HepG2 (cell line): Measurements from ENCODE around the gene BICDL1. TPM values are rescaled to one million over a fixed set of nuclear protein-coding genes. Genes with fewer than 3 reads are reported as not detected.
A peak's percentile ranks its signal among the peaks of the same experiment; 100 is the strongest.

Experiments used
- ADNP ChIP-seq: sonication (generic); formaldehyde crosslinking; IDR thresholded peaks from 2 replicates; pipeline ENCODE4 v1.4.0; 2020; ENCODE audit warnings: missing genetic modification reagents
- BORCS8-MEF2B ChIP-seq: sonication (generic); formaldehyde crosslinking; IDR thresholded peaks from 2 replicates; pipeline ENCODE4 v1.8.0; 2022; ENCODE audit warnings: mild to moderate bottlenecking, missing genetic modification reagents
- CCDC6 ChIP-seq: sonication (generic); formaldehyde crosslinking; IDR thresholded peaks from 2 replicates; pipeline ENCODE4 v1.8.1; 2022; ENCODE audit warnings: mild to moderate bottlenecking, missing genetic modification reagents, moderate library complexity
- HMG20A ChIP-seq: IDR thresholded peaks from 2 replicates; pipeline ENCODE4 v1.6.1; 2016; ENCODE audit warnings: borderline replicate concordance
- MEIS2 ChIP-seq: sonication (generic); formaldehyde crosslinking; IDR thresholded peaks from 2 replicates; pipeline ENCODE4 v1.9.0; 2021; ENCODE audit warnings: mild to moderate bottlenecking, missing genetic modification reagents
- NONO ChIP-seq, 2 experiments: fragments of 450-650 bp in 1 of 2; sonication (generic) in 1 of 2; formaldehyde crosslinking in 1 of 2; IDR thresholded peaks in 1 of 2; conservative IDR thresholded peaks in 1 of 2; 2 replicates each; pipeline versions ENCODE4 v1.6.1 to v1.8.0; 2017 to 2022; ENCODE audit warnings: mild to moderate bottlenecking in 1 of 2, missing genetic modification reagents in 1 of 2, moderate library complexity in 1 of 2
- NR3C1 ChIP-seq: sonication (generic); formaldehyde crosslinking; IDR thresholded peaks from 2 replicates; pipeline ENCODE4 v1.4.0; 2020; ENCODE audit warnings: missing genetic modification reagents
- SKI ChIP-seq: fragments of 450-650 bp; IDR thresholded peaks from one replicate; pipeline ENCODE4 v1.6.1; 2018; ENCODE audit warnings: mild to moderate bottlenecking; ENCODE audit not compliant: partially characterized antibody
- ZNF441 ChIP-seq: sonication (generic); formaldehyde crosslinking; IDR thresholded peaks from 2 replicates; pipeline ENCODE4 v1.7.0; 2021; ENCODE audit warnings: missing genetic modification reagents, borderline replicate concordance
- ZNF530 ChIP-seq: sonication (generic); formaldehyde crosslinking; IDR thresholded peaks from 2 replicates; pipeline ENCODE4 v1.5.0; 2020; ENCODE audit warnings: low read depth, mild to moderate bottlenecking, missing genetic modification reagents
- ZNF773 ChIP-seq: sonication (generic); formaldehyde crosslinking; IDR thresholded peaks from 2 replicates; pipeline ENCODE4 v1.4.0; 2020; ENCODE audit warnings: missing genetic modification reagents, borderline replicate concordance
- polyA plus RNA-seq, 8 experiments: library from polyadenylated mRNA; depleted of rRNA in 3 of 8; stranded (reverse) in 7 of 8; unstranded in 1 of 8; fragments of >200 nt; fragmentation: Illumina TruSeq in 4 of 8; extraction: Trizol in 4 of 8; gene quantifications; 2 replicates each; pipeline versions ENCODE4 v1.2.1 to v1.2.3, GENCODE V29; 2011 to 2016; ENCODE audit warnings: low read depth in 4 of 8, missing spikeins in 1 of 8, mixed read lengths in 1 of 8; ENCODE audit not compliant: insufficient read depth in 1 of 8
- total RNA-seq, 5 experiments: library from RNA; depleted of rRNA; stranded (reverse); fragments of >200 nt; fragmentation: Illumina TruSeq; extraction: Trizol; gene quantifications; 2 replicates each; pipeline ENCODE4 v1.2.3, GENCODE V29; 2016; ENCODE audit warnings: low read depth in 1 of 5
- TF ChIP-seq, protein P1 (sequence below): sonication (generic); formaldehyde crosslinking; IDR thresholded peaks from 2 replicates; pipeline ENCODE4 v1.5.1; 2020; ENCODE audit warnings: missing genetic modification reagents, mild to moderate bottlenecking, borderline replicate concordance
- TF ChIP-seq, protein P2 (sequence below): sonication (generic); formaldehyde crosslinking; IDR thresholded peaks from 2 replicates; pipeline ENCODE4 v1.4.0; 2020; ENCODE audit warnings: missing genetic modification reagents, mild to moderate bottlenecking, borderline replicate concordance
- TF ChIP-seq, protein P3 (sequence below): sonication (generic); formaldehyde crosslinking; IDR thresholded peaks from 2 replicates; pipeline ENCODE4 v1.5.1; 2020; ENCODE audit warnings: mild to moderate bottlenecking, missing genetic modification reagents
- TF ChIP-seq, protein P4 (sequence below): sonication (generic); formaldehyde crosslinking; IDR thresholded peaks from 2 replicates; pipeline ENCODE4 v1.8.0; 2022; ENCODE audit warnings: mild to moderate bottlenecking, missing genetic modification reagents

BICDL1 gene
- total and polyA plus RNA-seq, 2 of the 13 experiments (the other 11 are each of a cell fraction or from before 2014, with no cell fraction given): 3.6 to 9.7 TPM

DNA sequence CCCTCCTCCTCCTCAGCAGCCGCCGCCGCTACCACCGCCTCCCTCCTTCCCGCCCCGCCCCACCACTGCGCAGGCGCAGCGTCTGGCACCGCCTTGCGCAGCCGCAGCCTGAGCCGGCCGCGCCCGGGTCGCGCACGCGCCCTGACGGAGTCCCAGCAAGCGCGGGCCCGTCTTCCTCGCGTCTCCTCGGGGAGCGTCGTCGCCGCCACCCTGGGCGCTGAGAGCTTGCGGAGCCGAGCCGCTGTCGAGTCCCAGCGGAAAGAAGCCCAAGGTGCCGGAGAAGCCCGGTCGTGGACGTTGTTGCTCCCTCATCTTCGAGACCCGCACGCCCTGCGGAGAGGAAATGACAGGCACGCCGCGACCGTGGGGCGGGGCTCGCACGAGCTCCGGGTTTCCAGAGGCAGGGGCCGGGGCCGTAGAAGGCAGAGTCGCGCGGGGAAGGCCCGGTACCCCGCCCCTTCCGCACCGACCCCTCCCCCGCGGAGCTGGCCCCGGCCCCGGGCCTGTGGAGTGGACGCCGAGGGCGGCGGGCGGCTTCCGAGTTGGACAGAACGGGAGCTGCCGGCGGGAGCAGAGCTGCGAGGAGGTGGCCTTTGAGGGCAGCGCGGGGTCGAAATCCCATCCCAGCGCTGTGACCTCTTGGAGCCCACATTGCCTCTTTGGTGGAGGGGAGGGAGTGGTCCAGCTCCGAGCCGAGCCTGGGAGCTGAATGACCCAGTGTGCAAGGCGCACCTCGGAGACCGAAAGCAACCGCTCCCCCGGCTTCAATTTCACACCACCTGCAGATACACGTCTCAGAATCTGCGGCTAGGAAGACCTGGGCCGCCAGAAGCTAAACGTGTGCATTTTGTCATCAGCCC, 128.0 kb downstream of the BICDL1 start (continued):
- TF ChIP-seq, protein P1, sequence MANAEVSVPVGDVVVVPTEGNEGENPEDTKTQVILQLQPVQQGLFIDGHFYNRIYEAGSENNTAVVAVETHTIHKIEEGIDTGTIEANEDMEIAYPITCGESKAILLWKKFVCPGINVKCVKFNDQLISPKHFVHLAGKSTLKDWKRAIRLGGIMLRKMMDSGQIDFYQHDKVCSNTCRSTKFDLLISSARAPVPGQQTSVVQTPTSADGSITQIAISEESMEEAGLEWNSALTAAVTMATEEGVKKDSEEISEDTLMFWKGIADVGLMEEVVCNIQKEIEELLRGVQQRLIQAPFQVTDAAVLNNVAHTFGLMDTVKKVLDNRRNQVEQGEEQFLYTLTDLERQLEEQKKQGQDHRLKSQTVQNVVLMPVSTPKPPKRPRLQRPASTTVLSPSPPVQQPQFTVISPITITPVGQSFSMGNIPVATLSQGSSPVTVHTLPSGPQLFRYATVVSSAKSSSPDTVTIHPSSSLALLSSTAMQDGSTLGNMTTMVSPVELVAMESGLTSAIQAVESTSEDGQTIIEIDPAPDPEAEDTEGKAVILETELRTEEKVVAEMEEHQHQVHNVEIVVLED (CRISPR knock-in tag): peak; percentile 64; the same call in 1 of the 2 replicates
- peak; percentile 95 for TF ChIP-seq BORCS8-MEF2B (CRISPR knock-in tag)
- TF ChIP-seq NR3C1 (CRISPR knock-in tag): no peak
- TF ChIP-seq NONO (IDR thresholded peaks at IDR 0.05): no peak
- peak; percentile 78 for TF ChIP-seq NONO (CRISPR knock-in tag; conservative IDR thresholded peaks at IDR 0.05)
- peak; percentile 54; the same call in 1 of the 2 replicates for TF ChIP-seq ZNF441 (CRISPR knock-in tag)
- TF ChIP-seq ADNP (CRISPR knock-in tag): no peak
- TF ChIP-seq ZNF530: 0 out of 2 replicates have a peak, but pooled peaks have one; percentile 54
- TF ChIP-seq, protein P2, sequence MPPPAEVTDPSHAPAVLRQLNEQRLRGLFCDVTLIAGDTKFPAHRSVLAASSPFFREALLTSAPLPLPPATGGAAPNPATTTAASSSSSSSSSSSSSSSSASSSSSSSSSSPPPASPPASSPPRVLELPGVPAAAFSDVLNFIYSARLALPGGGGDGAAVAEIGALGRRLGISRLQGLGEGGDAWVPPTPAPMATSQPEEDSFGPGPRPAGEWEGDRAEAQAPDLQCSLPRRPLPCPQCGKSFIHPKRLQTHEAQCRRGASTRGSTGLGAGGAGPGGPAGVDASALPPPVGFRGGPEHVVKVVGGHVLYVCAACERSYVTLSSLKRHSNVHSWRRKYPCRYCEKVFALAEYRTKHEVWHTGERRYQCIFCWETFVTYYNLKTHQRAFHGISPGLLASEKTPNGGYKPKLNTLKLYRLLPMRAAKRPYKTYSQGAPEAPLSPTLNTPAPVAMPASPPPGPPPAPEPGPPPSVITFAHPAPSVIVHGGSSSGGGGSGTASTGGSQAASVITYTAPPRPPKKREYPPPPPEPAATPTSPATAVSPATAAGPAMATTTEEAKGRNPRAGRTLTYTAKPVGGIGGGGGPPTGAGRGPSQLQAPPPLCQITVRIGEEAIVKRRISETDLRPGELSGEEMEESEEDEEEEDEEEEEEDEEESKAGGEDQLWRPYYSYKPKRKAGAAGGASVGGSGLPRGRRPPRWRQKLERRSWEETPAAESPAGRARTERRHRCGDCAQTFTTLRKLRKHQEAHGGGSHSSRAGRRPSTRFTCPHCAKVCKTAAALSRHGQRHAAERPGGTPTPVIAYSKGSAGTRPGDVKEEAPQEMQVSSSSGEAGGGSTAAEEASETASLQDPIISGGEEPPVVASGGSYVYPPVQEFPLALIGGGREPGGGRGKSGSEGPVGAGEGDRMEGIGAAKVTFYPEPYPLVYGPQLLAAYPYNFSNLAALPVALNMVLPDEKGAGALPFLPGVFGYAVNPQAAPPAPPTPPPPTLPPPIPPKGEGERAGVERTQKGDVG (CRISPR knock-in tag): no peak
- TF ChIP-seq, protein P3, sequence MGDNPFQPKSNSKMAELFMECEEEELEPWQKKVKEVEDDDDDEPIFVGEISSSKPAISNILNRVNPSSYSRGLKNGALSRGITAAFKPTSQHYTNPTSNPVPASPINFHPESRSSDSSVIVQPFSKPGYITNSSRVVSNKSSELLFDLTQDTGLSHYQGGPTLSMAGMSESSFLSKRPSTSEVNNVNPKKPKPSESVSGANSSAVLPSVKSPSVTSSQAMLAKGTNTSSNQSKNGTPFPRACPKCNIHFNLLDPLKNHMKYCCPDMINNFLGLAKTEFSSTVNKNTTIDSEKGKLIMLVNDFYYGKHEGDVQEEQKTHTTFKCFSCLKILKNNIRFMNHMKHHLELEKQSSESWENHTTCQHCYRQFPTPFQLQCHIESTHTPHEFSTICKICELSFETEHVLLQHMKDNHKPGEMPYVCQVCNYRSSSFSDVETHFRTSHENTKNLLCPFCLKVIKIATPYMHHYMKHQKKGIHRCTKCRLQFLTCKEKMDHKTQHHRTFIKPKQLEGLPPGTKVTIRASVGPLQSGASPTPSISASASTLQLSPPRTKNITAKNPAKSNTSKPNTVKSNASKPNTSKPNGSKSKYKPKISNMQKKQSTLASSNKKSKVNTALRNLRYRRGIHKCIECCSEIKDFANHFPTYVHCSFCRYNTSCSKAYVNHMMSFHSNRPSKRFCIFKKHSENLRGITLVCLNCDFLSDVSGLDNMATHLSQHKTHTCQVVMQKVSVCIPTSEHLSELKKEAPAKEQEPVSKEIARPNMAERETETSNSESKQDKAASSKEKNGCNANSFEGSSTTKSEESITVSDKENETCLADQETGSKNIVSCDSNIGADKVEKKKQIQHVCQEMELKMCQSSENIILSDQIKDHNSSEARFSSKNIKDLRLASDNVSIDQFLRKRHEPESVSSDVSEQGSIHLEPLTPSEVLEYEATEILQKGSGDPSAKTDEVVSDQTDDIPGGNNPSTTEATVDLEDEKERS (CRISPR knock-in tag): peak; percentile 68; the same call in 1 of the 2 replicates
- no peak for TF ChIP-seq HMG20A (CRISPR knock-in tag)
- TF ChIP-seq, protein P4, sequence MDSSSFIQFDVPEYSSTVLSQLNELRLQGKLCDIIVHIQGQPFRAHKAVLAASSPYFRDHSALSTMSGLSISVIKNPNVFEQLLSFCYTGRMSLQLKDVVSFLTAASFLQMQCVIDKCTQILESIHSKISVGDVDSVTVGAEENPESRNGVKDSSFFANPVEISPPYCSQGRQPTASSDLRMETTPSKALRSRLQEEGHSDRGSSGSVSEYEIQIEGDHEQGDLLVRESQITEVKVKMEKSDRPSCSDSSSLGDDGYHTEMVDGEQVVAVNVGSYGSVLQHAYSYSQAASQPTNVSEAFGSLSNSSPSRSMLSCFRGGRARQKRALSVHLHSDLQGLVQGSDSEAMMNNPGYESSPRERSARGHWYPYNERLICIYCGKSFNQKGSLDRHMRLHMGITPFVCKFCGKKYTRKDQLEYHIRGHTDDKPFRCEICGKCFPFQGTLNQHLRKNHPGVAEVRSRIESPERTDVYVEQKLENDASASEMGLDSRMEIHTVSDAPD (CRISPR knock-in tag): no peak
- 0 out of 2 replicates have a peak, but pooled peaks have one; percentile 60 for TF ChIP-seq ZNF773 (CRISPR knock-in tag)
- no peak for TF ChIP-seq SKI
- no peak; the same call in 1 of the 2 replicates for TF ChIP-seq MEIS2
- TF ChIP-seq CCDC6 (CRISPR knock-in tag): no peak
